NCI-H128 (cell line): ENCODE results near the gene SNTG2.

ENCODE experiments used
- DNase-seq: peaks from one replicate; lab custom pipeline; 2025; ENCODE audit not compliant: unreplicated experiment; lab: John Stamatoyannopoulos, UW

Gene SNTG2

GRCh38 chr2:1266351-1266750 is 315.7 kb downstream of the SNTG2 start:
- no peak for DNase-seq

GRCh38 chr2:1268034-1268433 is 317.4 kb downstream of the SNTG2 start:
- no peak for DNase-seq

GRCh38 chr2:1269812-1270211 is 319.2 kb downstream of the SNTG2 start:
- DNase-seq: no peak

- DNase-seq: no peak
Measured at GRCh38 chr2:1272835-1273234, 322.2 kb downstream of the SNTG2 start.

- no peak for DNase-seq
Measured at GRCh38 chr2:1277634-1278033, 327.0 kb downstream of the SNTG2 start.

- no peak for DNase-seq
Measured at GRCh38 chr2:1278125-1278524, 327.5 kb downstream of the SNTG2 start.

GRCh38 chr2:1278861-1279260 is 328.2 kb downstream of the SNTG2 start:
- no peak for DNase-seq

- DNase-seq: no peak
Measured at GRCh38 chr2:1282552-1282951, 331.9 kb downstream of the SNTG2 start.

- DNase-seq: no peak
Measured at GRCh38 chr2:1283020-1283801, 332.6 kb downstream of the SNTG2 start.

GRCh38 chr2:1283871-1284270 is 333.2 kb downstream of the SNTG2 start:
- no peak for DNase-seq

- DNase-seq: no peak
Measured at GRCh38 chr2:1286929-1287328, 336.3 kb downstream of the SNTG2 start.

GRCh38 chr2:1287427-1287826 is 336.8 kb downstream of the SNTG2 start:
- DNase-seq: no peak

GRCh38 chr2:1294900-1295299 is 344.3 kb downstream of the SNTG2 start:
- DNase-seq: no peak

- DNase-seq: no peak
Measured at GRCh38 chr2:1295740-1296139, 345.1 kb downstream of the SNTG2 start.

- DNase-seq: no peak
Measured at GRCh38 chr2:1297372-1298159, 346.9 kb downstream of the SNTG2 start.

GRCh38 chr2:1299043-1299442 is 348.4 kb downstream of the SNTG2 start:
- DNase-seq: no peak

- no peak for DNase-seq
Measured at GRCh38 chr2:1300284-1300683, 349.6 kb downstream of the SNTG2 start.

- DNase-seq: no peak
Measured at GRCh38 chr2:1301056-1301455, 350.4 kb downstream of the SNTG2 start.

GRCh38 chr2:1305342-1306013 is 354.8 kb downstream of the SNTG2 start:
- no peak for DNase-seq

- DNase-seq: no peak
Measured at GRCh38 chr2:1306014-1306686, 355.5 kb downstream of the SNTG2 start.
